ENCODE results near the gene AJAP1.

Gene AJAP1

DNA sequence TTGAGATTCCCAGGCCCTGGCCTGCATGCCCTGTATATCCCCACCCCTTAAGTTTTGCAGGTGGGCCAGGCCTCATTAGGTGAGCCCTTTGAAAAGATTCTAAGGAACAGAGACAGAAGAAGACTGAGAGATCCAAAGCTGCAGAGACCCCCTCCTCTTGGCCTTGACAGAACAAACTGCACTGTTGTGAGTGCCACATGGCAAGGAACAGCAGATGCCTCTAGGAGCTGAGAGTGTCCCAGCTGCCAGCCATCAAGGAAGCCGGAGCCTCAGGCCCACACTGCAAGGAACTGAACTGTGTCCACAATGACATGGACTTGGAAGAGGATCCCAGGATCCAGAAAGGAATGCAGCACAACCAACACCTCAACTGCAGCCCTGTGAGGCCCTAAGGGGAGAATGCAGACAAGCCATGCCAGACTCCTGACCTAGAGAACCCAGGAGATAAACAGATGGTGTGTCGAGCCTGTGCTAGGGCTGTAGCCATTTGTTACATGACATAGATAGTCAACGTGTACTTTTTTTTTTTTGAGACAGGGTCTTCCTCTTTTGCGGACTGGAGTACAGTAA lies 182.7 kb downstream of the AJAP1 start:
- Histone ChIP-seq H3K27ac (no peak overlapping the region), H3K4me3 (no peak overlapping the region)
- DNase-seq (ENCODE audit: low spot score), result no peak
- TF ChIP-seq, protein P1, sequence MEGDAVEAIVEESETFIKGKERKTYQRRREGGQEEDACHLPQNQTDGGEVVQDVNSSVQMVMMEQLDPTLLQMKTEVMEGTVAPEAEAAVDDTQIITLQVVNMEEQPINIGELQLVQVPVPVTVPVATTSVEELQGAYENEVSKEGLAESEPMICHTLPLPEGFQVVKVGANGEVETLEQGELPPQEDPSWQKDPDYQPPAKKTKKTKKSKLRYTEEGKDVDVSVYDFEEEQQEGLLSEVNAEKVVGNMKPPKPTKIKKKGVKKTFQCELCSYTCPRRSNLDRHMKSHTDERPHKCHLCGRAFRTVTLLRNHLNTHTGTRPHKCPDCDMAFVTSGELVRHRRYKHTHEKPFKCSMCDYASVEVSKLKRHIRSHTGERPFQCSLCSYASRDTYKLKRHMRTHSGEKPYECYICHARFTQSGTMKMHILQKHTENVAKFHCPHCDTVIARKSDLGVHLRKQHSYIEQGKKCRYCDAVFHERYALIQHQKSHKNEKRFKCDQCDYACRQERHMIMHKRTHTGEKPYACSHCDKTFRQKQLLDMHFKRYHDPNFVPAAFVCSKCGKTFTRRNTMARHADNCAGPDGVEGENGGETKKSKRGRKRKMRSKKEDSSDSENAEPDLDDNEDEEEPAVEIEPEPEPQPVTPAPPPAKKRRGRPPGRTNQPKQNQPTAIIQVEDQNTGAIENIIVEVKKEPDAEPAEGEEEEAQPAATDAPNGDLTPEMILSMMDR (IDR thresholded peaks at IDR 0.05), result no peak

DNA sequence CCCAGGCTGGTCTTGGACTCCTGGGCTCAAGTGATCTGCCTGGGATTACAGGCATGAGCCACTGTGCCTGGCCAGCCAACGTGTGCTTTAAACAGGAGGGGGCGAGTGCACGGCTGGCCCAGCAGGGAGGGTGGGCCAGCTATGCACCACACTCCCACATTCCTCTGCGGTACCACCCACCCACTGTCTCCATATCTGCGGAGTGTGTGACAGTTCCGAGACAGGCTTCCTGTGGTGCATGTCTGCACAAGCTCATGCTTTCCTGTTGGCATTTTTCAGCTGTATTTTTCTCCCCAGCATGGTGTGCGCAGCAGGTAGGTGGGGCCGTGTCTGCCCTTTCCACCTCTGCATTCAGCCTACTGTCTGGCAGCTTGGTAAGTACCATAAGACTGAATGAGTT lies 183.3 kb downstream of the AJAP1 start:
- H3K4me3 ChIP-seq, result no peak overlapping the region
- no peak overlapping the region for H3K27ac ChIP-seq
- DNase-seq (ENCODE audit: low spot score), result no peak
- TF ChIP-seq, protein P1 (IDR thresholded peaks at IDR 0.05), result no peak

- TF ChIP-seq, protein P1 (IDR thresholded peaks at IDR 0.05), result no peak
- Histone ChIP-seq H3K27ac (no peak overlapping the region), H3K4me3 (no peak overlapping the region)
- no peak for DNase-seq (ENCODE audit: low spot score)
These were observed 183.8 kb downstream of the AJAP1 start for GRCh38 chr1:4838231-4838630.

Measured in coronary artery (tissue), 2 donors.